Lower leg skin (tissue), 4 donors: ENCODE measurements around the gene PRKAG1. TPM values are rescaled to one million over a fixed set of nuclear protein-coding genes. Genes with fewer than 3 reads are reported as not detected.

ENCODE experiments used
- DNase-seq, 2 donors: peaks; one replicate each; pipeline ENCODE4 v3.0.0-alpha.2; 2019; ENCODE audit warnings: low spot score in 2 of 2
- H3K4me3 ChIP-seq: fragments of 200-600 bp; sonication (generic); 2 replicates; pipeline ENCODE4 v1.5.1; 2017; ENCODE audit warnings: mild to moderate bottlenecking, low read depth; ENCODE audit not compliant: poor library complexity, severe bottlenecking
- POLR2A ChIP-seq, 2 donors: fragments of 450-650 bp; IDR thresholded peaks; one replicate each; pipeline ENCODE4 v1.6.1; 2016 to 2017; ENCODE audit warnings: antibody characterized with exemption in 2 of 2, mild to moderate bottlenecking in 1 of 2, moderate library complexity in 1 of 2
- WGBS, 2 donors: methylation state at CpG; one replicate each; pipeline ENCODE4 v1.1.5; 2018; 5-methylcytosine and 5-hydroxymethylcytosine counted together
- intact Hi-C: fragments of 100-400 bp; cut with DNase I; formaldehyde crosslinking; loops from one replicate; pipeline ENCODE4 v1.15.0; 2023; ENCODE audit warnings: low total_unique reads
- total RNA-seq, 4 donors: library from RNA; depleted of rRNA; stranded (reverse); fragments of >200 nt; gene quantifications; one replicate each; pipeline ENCODE4 v1.1.0, GENCODE V29; 2016
- TF ChIP-seq, protein P1 (sequence below), 3 donors: fragments of 450-650 bp; IDR thresholded peaks; one replicate each; pipeline ENCODE4 v1.5.1; 2016; ENCODE audit warnings: antibody characterized with exemption in 3 of 3, mild to moderate bottlenecking in 3 of 3, moderate library complexity in 2 of 3

PRKAG1 gene
- total RNA-seq, 4 donors from 2014 or later, result 30.3 to 57.8 (median 49.2) TPM

DNA sequence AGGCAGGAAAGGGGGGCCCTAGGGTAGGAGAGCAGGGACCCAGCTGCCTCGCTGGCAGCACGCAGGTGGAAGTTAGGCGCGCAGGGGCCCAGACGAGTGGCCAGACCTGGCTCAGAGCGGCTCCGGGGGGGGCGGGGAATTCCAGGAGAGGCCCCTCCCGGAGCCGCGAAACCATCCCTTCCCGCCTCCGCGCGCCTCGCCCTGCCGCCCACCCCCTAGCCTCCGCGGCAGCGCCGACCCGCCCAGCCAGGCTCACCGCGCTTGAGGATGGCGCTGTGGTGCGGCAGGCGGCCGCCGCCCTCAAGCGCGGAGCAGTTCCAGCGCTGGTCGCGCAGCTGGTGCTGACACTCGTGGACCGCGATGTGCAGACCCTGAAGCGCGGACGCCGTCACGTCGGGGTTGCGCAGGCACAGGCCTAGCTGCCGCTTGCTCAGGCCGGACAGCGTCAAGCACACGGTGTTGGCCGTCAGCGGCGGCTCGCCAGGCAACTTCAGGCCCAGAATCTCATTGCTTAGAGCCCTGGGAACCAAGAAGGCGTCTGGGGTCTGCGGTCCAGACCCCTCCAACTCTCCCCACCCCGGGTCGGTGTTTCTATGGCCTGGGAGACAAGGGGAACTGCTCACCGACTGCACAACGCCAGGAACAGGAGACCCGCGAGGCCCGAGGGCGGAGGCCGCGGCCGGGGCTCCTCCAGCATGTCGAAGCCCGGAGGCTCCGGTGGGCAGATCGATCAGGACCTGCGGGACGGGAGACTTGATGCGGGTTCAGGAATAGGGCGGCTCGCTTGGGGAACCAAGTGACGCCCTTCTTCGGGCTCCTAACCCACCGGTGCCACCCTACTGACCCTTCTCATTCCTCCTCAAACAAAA, 48.5 kb downstream of the PRKAG1 start:
- DNase-seq, result no peak
- TF ChIP-seq POLR2A (IDR thresholded peaks at IDR 0.05), result no peak
- TF ChIP-seq, protein P1, sequence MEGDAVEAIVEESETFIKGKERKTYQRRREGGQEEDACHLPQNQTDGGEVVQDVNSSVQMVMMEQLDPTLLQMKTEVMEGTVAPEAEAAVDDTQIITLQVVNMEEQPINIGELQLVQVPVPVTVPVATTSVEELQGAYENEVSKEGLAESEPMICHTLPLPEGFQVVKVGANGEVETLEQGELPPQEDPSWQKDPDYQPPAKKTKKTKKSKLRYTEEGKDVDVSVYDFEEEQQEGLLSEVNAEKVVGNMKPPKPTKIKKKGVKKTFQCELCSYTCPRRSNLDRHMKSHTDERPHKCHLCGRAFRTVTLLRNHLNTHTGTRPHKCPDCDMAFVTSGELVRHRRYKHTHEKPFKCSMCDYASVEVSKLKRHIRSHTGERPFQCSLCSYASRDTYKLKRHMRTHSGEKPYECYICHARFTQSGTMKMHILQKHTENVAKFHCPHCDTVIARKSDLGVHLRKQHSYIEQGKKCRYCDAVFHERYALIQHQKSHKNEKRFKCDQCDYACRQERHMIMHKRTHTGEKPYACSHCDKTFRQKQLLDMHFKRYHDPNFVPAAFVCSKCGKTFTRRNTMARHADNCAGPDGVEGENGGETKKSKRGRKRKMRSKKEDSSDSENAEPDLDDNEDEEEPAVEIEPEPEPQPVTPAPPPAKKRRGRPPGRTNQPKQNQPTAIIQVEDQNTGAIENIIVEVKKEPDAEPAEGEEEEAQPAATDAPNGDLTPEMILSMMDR (IDR thresholded peaks at IDR 0.05), result no peak
- intact Hi-C loops, result no loop called here
- WGBS, 2 donors, result 10 to 12% methylated on average over 54 to 62 of the region's 77 CpGs
- H3K4me3 ChIP-seq, result no peak overlapping the region

DNA sequence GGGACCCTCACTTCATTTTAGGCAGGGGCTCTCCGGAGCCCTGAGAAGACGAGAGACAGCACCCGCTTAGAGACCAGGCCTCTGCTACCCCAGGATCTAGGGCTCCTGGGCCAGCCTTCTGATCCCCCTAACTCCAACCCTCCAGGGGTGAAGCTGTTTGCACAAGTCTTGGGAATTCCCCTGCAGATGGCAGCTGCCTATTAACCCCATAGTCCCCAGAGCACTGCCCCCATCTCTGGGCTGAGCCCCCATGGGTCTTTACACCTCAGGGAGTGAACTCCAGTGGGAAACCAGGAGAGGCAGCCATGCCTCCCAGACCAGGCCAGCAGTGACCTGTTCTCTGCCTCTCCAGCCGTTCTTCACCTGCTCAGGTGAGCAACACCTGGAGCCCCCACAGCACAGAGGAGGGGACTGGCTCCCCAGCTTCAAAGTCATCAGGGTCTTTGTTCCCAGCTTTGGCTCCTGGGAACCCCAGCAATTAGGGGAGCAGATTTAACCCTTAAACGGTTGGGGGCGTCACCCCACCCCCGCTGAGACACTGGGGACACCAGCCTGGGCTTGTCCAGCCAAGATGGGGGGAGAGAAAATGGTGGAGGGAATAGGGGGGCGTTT, 49.3 kb downstream of the PRKAG1 start:
- 33 to 46% methylated on average over 8 of the region's 8 CpGs for WGBS, 2 donors
- H3K4me3 ChIP-seq, result no peak overlapping the region
- DNase-seq, result no peak
- TF ChIP-seq, protein P1 (IDR thresholded peaks at IDR 0.05), result no peak
- no peak for TF ChIP-seq POLR2A (IDR thresholded peaks at IDR 0.05)
- intact Hi-C loops, result no loop called here

DNA sequence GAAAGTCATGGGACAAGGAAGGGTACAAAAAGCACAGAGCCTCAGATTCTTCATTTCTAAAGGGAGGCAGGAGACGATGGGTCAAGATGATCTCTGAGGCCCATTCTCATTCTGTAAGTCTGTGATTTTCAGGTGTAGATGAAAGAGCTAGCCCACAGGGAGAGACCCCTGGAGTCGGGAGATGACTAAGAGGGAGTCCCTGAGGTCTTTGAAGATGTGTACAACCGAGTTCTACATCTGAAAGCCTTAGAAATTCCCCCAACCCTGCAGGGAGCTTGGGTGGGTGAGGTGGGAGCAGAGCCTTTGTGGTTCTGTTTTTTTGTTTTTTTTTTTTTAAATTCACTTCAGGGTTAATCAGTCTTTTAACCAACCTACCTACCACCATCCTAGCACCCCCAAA, 50.1 kb downstream of the PRKAG1 start:
- H3K4me3 ChIP-seq, result no peak overlapping the region
- DNase-seq, result no peak
- WGBS, 2 donors, result 76 to 78% methylated on average over 3 of the region's 3 CpGs
- TF ChIP-seq, protein P1 (IDR thresholded peaks at IDR 0.05), result no peak
- no peak for TF ChIP-seq POLR2A (IDR thresholded peaks at IDR 0.05)
- intact Hi-C loops, result no loop called here

DNA sequence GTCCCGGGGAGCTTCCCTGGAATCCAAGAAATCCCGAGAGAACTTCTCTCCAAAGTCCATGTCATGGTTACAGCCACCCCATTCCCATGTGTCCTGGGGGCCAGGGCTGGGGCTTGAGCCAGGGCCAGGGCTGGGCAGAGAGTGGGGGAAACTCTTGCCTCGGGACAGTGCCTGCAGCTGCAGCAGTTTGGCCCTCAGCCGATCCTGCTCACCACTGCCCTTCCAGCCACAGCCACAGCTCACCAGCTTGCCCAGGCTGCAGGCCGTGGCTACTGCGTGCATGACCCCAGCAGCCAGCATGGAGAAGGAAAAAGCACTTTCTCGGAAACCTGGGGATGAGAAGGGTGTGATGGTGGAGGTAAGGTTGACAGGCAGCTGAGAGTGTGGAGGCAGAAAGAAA, 50.6 kb downstream of the PRKAG1 start:
- intact Hi-C loops, result no loop called here
- no peak overlapping the region for H3K4me3 ChIP-seq
- 81 to 83% methylated on average over 7 of the region's 7 CpGs for WGBS, 2 donors
- no peak for DNase-seq
- TF ChIP-seq, protein P1 (IDR thresholded peaks at IDR 0.05), result no peak
- TF ChIP-seq POLR2A (IDR thresholded peaks at IDR 0.05), result no peak

DNA sequence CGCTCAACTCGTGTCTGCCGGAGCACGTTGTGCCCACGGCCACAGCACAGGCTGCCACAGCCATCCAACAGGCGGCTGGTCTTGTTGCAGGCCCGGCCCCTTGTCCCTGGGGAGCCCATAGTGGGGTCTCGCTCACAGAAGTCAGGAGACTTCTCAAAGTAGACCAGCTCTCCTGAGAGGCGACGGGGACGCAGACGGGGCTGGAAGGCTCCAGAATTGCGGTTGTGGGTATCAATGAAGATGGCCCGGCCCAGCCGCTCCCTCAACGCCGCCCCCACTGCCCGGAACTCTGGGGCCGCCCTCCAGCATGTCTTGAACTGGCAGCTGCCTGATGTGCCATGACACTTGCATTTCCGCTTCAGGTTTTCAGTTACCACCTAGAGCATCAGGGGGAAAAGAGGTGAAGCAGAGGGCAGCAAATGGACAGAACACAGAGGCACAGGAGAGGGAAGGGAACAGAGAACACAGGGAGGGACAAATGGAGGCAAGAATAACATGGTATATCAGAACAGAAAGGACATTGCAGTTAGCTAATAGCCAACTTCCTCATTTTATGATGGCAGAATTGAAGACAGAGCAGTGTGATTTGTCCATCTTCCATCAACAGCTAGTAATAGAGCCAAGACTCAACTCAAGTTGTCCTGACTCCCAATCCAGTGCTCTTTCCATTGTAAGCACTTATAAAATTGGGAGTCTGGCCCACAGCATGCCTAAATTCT, 52.2 kb downstream of the PRKAG1 start:
- intact Hi-C loops, result no loop called here
- DNase-seq, result no peak
- TF ChIP-seq POLR2A (IDR thresholded peaks at IDR 0.05), result no peak
- H3K4me3 ChIP-seq, result no peak overlapping the region
- WGBS, 2 donors, result 55 to 66% methylated on average over 19 to 20 of the region's 20 CpGs

DNA sequence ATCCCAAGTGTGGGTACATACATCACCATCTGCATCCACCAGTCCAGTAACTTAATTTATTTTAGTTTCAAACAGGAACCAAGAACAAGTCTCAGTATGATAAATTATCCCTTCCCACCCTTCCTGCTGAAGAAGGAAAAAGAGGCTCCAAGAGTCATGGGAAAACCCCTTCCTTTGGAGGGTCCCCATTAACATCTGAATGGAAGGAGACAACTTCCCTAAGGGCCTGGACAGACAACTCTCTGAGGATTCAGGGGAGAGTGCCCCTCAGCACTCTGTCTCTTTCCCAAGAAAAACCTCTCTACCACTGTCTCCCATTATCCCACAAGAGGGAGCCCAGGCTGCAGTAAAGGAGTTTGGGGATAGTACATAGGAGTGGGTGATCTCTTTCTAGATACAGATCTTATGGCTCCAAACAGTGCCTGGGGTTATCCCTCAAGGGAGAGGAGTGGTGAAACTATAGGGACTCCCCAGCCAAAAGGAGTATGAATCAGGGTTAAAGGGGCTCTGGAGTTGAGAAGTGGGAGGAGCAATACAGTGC, 53.2 kb downstream of the PRKAG1 start:
- intact Hi-C loops, result no loop called here
- DNase-seq, result no peak
- TF ChIP-seq, protein P1 (IDR thresholded peaks at IDR 0.05), result no peak
- TF ChIP-seq POLR2A (IDR thresholded peaks at IDR 0.05), result no peak
- H3K4me3 ChIP-seq, result no peak overlapping the region
